GM21528 (cell line): ENCODE measurements around the gene THAP4.

ENCODE experiments used
- ATAC-seq: cut with Tn5 transposase; IDR thresholded peaks from one replicate; pipeline ENCODE4 v1.9.1; 2021; ENCODE audit warnings: mild to moderate bottlenecking, moderate library complexity; ENCODE audit not compliant: unreplicated experiment, low FRiP score

THAP4 gene, protein sequence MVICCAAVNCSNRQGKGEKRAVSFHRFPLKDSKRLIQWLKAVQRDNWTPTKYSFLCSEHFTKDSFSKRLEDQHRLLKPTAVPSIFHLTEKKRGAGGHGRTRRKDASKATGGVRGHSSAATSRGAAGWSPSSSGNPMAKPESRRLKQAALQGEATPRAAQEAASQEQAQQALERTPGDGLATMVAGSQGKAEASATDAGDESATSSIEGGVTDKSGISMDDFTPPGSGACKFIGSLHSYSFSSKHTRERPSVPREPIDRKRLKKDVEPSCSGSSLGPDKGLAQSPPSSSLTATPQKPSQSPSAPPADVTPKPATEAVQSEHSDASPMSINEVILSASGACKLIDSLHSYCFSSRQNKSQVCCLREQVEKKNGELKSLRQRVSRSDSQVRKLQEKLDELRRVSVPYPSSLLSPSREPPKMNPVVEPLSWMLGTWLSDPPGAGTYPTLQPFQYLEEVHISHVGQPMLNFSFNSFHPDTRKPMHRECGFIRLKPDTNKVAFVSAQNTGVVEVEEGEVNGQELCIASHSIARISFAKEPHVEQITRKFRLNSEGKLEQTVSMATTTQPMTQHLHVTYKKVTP

DNA sequence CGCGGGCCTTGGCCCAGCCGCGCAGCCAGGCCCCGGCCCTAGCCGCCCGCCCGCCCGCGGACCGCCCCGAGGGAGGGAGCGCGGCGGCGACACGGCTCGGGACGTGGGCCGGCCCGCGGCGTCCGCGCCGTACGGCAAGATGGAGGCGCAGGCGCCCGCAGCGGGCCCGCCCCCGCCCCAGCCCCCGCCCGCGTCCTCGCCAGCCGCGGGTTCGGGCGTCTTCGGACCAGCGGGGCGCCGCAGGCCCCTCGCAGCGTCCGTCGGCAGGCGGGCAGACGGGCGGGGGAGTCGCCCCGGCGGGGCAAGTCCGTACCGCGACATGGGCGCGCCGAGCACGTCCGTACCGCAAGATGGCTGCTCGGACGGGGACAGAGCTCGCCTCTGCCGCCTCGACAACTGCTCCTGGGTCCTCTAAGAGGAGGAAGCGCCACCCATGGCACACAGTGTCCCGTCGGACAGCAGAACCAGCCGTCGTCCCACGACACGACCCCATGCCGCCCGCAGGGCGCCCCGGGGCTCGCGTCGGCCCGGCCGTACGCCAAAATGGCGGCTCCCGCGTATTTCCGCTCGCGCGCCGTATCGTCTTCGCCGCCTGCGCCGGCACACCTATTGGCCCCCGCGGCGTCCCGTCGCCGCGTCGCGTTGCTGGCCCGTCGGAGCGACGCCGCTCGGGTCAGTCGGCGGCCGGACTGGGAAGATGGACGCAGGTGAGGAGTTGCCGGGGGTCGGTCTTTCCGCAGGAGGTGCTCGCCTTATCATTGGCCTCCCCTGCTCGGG lies at the start of gene THAP4, which contains the start of gene ATG4B:
Gene THAP4 (minus strand): TSS at position 141 of the 777 bp plus-strand sequence. CDS start 141 bp downstream, outside the sequence.
Gene ATG4B (plus strand): TSS at position 676 of the 777 bp plus-strand sequence. CDS start 22 bp downstream, at position 698.
- ATAC-seq, result peak; percentile 59

DNA sequence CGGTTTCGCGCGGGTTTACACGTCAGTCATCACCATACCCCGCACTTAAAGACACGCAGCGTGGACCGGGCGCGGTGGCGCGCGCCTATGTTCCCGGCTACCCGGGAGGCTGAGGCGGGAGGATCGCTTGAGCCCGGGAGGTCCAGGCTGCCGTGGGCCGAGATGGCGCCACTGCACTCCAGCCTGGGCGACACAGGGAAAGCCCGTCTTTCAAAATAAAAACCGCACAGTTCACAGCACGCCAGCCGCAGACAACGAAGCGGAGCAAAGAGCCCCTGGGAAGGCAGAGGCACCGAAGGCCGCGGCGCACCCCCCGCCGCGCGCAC lies 49.3 kb upstream of the THAP4 start:
- ATAC-seq, result peak; percentile 22

DNA sequence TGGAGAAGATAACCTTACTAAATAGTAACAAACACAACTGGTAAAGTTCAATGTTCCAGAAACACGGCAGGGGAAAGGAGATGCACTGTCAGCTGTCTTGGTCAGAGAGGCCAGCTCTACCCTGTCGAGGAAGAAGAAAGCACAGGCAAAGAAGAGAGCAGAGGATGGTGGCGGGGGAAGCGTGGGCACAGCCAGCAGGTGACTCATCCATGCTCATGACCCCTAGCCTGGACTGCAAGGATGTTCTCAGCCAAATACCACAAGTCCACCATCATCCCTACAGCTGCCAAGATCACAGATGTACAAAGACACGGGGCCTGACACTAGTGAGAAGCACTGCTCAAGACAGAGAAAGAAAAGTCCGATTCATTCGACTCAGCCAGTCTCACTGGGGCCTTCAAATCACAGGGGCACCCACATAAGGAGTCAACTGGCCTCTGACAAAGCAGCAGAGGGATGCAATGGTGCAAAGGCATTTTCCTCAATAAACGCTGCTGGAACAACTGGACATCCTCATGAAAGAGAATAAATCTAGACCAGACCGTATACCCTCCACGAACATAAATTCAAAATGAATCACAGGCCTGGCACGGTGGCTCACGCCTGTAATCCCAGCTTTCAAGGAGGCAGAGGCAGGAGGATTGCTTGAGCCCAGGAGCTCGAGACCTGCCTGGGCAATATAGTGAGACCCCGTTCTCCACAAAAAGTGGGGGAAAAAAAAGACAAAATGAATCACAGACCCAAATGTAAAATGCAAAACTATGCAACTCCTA lies 44.1 kb upstream of the THAP4 start:
- ATAC-seq, result no peak

DNA sequence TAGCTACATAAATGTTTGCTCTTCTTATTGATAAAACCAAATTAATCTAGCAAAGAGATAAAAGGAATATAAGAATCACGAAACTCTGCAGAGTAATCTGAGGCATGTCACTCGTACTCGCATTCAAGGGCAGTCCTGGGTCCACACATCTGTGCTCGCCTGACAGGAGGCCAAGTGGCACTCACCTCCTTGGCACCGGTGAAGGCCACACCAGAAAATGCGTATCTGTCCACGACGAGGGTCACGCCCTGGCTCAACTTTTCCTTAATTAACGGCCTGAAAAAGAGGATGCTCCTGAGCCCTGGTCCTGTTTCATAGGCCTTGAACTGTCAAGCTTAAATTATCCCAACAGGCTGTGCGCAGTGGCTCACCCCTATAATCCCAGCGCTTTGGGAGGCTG lies 43.1 kb upstream of the THAP4 start:
- no peak for ATAC-seq

DNA sequence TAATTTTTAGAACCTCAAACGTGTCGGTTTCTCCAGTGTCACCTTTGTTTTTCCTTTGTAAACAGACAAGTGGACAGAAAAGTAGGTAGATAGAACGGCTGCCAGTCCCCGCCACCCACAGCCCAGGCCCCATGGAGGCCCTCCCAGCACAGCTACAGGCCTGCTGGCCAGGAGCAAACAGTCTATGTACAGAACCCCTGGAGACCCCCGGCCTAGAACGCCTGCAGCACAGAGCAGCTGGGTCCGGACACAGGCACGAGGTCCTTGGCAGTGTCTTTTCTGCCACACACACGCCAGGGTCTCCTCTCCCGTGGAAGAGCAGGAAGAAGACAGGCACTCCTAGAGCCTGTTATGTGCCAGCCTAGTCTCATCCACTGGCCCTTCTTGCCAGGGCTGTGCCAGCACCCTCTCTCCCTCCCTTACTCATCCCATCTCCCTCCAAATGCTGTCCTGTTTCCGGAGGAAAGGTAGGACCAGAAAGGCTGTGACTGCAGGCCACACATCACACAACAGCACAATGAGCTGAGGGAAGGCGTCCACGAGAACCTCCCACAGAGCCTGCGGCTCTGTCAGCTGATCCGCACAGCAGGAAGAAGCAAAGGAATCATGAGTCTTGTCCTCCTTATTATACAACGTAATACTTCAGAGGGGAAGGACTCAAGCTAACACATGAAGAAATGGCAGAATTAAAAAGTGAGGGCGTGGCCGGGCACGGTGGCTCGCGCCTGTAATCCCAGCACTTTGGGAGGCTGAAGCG lies 42.0 kb upstream of the THAP4 start:
- ATAC-seq, result no peak

DNA sequence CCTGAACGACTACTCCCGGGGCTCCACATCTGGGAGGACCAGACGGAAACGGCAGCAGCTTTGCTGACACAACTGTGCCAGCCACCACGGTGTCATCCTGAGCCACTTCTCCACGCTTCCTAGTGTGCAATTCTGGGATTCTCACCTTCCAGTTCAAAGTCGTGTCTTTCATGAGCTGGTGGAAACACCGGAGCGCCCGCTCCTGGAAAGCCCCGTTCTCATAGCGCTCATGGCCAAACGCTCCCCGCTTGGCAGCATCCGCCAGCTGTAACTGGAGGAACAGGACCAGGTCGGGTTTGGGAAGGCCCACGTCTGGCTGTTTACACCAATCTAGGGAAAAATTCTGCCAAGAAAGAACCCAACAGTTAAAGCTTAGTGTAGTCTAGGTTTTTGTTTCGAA lies 41.3 kb upstream of the THAP4 start:
- no peak for ATAC-seq

DNA sequence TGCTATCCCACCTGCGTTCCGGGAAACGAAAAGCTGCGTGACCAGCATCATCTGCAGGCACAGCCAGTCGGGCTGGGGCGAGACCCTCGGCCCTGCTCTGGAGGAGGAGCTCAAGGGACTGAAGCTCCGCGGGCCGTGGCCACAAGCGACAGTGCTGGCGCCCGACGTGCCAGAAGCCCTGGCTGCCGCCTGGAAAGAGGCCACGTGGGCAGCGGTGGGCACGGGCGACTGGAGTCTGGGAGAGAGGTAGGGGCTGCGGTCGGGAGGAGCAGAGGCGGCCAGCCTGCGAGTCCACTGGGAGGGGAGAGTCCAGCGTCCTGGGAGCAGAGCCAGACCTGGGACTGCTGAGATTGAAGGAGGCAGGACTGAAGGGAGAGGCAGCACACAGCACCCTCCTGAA lies 40.4 kb upstream of the THAP4 start:
- no peak for ATAC-seq

DNA sequence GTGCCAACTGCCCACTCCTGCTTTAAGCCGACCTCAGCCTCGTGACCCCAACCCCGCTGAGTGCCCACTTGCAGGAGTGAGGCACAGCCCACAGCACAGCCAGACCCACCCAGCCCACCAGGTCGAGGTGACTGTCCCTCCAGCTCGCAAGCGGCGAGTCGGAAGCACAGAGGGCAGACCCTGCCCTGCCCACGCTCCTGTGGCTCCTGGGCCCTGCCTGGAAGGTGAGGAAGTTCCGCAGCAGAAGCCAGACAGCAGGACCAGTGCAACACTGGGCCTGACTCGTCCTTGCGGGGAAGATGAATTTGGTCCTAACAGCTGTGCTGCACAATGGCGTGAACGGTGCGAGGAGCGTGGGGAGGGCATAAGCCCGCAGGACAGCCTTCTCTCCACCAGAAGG lies 39.7 kb upstream of the THAP4 start:
- no peak for ATAC-seq

DNA sequence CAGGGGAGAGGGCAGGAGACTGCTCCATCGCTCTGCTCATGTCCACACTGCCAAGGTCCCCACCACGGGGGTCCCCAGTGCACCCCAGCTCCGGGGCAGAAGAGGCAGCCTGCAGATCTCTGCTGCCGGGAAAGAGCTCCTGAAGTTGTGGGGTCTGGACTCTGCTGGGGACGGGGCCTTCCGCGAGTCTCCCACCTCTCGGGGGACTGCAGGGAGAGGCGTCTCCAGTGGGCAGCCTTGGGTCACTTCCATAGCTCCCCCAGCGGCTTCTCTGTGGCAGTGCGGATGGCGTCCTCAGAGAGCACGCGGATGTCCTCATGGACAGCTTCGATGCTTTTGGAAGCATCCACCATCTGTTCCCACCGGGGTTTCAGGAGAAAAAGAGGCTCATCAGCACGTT lies 38.9 kb upstream of the THAP4 start:
- no peak for ATAC-seq

DNA sequence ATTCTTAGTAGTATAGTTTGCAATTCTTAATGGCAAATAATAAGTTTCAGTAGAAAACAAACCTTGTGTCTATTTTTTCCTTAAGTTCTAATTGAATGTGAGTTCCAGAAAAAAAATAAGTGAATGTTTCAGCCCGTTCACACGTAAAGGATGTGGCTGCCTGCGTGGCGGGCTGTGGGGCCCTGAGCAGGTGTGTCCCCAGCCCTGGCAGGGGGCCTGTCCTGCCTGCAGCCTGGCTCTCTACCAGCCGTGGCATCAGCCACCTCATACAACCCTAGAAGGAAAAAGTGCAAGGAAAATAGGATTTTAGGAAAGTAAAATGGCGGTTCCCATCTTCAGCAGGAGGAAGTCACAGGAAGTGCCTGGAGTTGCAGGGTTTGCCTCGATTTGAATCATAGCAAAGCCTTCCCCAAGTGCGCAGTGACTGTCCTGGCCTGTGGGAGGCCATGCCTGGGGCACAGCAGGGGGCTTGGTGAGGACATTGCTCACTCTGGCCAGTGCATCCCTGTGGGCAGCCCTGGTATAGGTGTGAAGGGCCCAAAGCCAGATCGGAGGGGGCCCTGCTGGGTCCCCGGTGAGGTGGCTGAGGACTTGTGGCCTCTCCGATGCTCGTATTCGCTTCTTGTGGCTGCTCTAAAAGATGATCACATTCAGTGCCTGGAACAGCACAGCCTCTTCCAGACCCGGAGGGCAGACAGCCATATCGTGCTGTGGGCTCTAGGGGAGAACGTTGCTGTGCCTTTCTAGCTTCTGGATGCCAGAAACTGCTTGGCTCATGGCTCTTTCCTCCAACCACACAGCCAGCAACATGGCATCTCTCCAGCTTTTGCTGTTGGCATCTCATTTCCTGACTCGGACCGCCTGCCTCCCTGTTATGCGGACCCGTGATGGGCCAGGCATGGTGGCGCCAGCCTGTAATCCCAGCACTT lies 37.1 kb upstream of the THAP4 start:
- ATAC-seq, result no peak

DNA sequence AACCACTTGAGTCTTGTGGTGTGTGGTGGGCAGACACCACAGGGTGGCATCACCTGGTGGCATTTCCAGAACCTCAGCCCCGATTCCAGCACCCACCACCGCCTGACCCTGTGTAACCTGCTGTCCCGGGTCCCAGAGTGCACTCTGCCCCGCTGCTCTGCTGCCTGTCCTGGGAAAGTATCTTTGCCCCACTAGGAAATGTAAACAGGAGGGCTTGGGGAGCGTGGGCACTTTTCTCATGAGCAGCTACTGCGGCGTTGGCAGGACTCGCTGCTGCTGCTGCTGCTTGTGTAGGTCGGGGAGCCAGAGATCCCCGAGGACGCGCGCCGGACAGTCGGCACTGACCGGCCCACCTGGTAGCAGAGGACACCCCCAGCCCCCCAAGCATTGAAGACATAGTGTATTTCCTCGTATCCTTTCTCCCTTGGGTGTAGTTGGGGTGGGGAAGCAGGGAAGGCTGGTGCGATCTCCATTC lies 36.3 kb upstream of the THAP4 start:
- ATAC-seq, result no peak

DNA sequence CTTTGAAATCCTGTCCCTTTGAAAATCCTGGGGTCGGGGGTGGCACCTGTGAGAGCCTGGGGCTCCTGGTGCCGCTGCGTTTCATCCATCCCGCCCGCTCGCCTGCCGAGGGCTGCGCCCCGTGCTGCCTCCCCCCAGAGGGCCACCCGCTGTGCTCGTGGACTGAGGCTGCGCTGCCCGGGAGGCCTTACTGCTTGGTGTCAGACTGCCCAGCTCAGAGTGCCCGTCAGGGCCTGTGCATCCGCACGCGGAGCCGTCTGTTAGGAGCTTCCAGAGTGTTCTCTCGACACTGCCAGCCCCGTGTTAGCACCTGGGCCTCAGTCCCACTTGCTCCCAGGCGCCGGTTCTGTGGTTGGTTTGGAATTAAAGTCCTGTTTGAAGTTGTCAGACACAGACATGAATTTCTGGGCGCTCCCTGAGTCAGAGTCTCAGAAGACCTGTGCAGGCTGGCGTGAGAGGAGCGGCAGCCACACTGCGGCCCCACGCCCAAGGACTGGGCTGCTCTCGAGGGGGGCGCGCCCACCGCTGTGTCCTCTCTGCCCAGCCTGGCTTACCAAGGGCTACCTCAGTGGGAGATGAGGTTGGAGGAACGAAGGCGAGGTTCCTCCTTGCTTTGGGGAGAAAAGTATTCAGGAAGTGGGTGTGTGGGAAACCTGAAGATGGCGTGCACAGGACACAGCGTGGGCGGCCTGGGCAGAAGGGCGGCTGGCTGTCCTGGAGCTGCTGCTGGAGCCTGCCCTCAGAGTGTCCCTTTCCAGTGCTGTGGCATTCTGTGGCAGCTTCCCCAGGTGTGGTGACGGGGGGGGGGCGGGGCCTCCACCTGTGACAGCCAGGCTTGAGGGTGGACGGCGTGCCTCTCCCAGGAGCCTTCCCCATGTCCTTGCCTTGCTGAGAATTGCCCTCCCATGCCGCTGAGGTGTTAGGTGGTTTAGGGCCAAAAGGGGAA lies 35.6 kb upstream of the THAP4 start:
- ATAC-seq, result no peak

DNA sequence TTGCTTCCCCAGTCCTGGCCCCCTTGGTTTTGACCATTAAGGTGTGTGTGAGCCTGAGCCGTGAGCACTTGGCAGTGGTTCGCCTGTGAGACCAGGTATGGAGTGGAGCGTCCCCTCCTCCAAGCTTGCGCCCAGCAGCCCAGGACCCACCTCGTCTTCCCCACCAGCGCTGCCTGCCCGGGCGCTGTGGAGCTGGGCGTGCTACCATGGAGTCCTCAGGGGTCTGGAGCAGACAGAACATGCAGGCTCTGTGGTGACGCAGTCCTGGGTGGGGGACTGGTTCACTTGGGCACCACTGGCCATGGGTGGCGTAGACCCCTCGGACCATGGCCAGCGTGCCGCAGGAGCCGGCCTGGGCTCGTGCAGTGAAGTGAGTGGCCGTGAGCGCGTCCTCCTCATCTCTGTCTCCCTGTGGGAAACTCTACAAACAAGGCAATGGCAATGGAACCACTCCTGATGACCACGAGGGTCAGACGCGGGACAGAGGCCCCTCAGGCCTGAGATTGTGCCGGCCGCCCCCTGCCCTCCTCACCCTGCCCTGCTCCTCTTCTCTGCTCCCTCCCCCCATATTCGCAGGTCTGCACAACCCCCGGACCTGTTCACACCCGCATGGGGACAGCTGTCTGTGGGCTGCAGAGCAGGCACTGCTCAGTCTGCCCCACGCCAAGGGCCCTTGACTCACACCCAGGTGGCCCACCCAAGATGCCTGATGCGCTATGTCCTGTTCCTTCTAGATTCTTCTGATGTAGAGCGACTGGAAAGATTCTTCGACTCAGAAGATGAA lies 34.7 kb upstream of the THAP4 start:
- no peak for ATAC-seq

DNA sequence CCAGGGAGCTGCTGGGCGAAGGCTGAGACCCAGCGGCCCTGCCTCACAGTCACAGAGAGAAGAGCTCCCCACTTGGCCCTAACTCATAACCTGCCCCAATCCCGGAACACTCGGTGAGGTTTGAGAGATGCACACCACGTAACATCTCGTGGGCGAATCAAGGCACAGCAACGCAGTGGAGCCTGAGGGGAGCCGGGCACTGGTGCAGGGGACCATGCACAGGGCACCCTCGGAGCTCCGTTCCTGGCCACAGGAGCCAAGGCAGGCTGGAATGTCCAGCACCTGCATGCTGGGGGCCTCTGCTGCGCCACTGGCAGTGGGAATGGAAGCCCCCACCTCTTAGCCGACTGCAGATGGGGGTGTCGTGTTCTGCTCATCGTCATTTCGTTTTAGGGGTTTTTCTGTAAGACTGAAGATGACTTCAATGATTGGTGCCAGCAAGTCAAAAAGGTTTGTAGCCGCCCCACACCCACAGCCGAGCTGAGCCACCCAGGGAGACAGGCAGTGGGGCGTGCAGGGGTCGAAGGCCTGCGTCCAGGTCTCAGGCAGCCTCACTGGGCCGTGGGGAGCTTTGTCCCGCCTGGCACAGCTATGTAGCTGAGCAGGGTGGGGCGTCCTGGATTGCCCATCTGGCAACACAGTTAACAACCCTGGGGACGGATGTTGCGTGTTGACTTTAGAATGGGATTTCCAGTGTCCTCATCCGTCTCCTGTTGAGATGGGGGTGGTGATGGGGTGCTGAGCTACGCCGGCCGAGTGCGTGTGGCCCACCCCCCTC lies 33.6 kb upstream of the THAP4 start:
- ATAC-seq, result no peak

DNA sequence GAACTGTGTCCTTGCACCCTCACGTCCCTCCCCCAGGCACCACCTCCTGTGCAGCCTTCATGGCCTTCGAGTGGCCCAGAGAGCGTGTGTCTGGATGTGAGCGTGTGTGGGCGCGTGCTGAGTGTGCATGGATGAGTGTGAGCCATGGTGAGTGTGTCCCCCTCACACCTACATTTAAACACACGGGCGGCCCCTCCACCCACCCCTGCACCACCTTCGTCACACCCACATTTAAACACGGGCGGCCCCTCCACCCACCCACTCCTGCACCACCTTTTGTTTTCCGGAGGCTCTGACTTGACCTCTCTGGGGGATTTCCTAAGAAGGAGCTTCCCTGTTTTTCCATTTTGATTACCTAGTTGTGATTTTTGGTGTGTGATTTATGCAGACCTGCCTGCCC lies 31.9 kb upstream of the THAP4 start:
- ATAC-seq, result no peak

DNA sequence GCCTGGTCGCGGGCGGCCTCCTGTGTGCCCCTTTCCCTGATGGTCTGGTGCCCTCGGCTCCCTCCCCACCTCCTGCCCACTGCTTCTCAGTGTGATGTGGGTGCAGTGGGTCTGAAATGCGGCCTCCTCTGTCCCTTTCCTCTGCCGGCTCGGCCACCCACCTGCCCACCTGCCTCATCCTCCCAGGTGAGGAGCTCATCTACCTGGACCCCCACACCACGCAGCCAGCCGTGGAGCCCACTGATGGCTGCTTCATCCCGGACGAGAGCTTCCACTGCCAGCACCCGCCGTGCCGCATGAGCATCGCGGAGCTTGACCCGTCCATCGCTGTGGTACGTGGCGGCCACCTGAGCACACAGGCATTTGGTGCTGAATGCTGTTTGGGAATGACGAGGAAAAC lies 31.4 kb upstream of the THAP4 start:
- no peak for ATAC-seq
